Measurements from ENCODE around the gene NAT16. TPM values are rescaled to one million over a fixed set of nuclear protein-coding genes. Genes with fewer than 3 reads are reported as not detected.

The NAT16 gene
- total and polyA plus RNA-seq, 9 of the 15 experiments (the other 6 are each of a cell fraction or from before 2014, with no cell fraction given): 0.04 TPM; not detected in 8

GRCh38 chr7:101186194-101186593 lies 6.1 kb upstream of the NAT16 start (continued):
- TF ChIP-seq BACH1 (tag; IDR thresholded peaks at IDR 0.05): no peak
- no peak for TF ChIP-seq RFX5 (IDR thresholded peaks at IDR 0.05; ENCODE audit: low read depth, low read length)
- TF ChIP-seq MAFF (IDR thresholded peaks at IDR 0.05; ENCODE audit: low read length): no peak
- TF ChIP-seq, protein P1, sequence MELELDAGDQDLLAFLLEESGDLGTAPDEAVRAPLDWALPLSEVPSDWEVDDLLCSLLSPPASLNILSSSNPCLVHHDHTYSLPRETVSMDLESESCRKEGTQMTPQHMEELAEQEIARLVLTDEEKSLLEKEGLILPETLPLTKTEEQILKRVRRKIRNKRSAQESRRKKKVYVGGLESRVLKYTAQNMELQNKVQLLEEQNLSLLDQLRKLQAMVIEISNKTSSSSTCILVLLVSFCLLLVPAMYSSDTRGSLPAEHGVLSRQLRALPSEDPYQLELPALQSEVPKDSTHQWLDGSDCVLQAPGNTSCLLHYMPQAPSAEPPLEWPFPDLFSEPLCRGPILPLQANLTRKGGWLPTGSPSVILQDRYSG (tag; conservative IDR thresholded peaks at IDR 0.05; ENCODE audit: low read depth): no peak
- TF ChIP-seq ARID1B (IDR thresholded peaks at IDR 0.05): 0 out of 2 replicates have a peak, but pooled peaks have one; percentile 11
- TF ChIP-seq ZNF445 (CRISPR knock-in tag; IDR thresholded peaks at IDR 0.05; ENCODE audit: low read depth): no peak
- TF ChIP-seq ADNP (tag; IDR thresholded peaks at IDR 0.05): 0 out of 2 replicates have a peak, but pooled peaks have one; percentile 23
- TF ChIP-seq, protein P2, sequence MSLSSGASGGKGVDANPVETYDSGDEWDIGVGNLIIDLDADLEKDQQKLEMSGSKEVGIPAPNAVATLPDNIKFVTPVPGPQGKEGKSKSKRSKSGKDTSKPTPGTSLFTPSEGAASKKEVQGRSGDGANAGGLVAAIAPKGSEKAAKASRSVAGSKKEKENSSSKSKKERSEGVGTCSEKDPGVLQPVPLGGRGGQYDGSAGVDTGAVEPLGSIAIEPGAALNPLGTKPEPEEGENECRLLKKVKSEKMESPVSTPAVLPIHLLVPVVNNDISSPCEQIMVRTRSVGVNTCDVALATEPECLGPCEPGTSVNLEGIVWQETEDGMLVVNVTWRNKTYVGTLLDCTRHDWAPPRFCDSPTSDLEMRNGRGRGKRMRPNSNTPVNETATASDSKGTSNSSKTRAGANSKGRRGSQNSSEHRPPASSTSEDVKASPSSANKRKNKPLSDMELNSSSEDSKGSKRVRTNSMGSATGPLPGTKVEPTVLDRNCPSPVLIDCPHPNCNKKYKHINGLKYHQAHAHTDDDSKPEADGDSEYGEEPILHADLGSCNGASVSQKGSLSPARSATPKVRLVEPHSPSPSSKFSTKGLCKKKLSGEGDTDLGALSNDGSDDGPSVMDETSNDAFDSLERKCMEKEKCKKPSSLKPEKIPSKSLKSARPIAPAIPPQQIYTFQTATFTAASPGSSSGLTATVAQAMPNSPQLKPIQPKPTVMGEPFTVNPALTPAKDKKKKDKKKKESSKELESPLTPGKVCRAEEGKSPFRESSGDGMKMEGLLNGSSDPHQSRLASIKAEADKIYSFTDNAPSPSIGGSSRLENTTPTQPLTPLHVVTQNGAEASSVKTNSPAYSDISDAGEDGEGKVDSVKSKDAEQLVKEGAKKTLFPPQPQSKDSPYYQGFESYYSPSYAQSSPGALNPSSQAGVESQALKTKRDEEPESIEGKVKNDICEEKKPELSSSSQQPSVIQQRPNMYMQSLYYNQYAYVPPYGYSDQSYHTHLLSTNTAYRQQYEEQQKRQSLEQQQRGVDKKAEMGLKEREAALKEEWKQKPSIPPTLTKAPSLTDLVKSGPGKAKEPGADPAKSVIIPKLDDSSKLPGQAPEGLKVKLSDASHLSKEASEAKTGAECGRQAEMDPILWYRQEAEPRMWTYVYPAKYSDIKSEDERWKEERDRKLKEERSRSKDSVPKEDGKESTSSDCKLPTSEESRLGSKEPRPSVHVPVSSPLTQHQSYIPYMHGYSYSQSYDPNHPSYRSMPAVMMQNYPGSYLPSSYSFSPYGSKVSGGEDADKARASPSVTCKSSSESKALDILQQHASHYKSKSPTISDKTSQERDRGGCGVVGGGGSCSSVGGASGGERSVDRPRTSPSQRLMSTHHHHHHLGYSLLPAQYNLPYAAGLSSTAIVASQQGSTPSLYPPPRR (CRISPR knock-in tag; IDR thresholded peaks at IDR 0.05; ENCODE audit: borderline replicate concordance): no peak
- no peak for TF ChIP-seq COPS2 (conservative IDR thresholded peaks at IDR 0.05)
- no peak for TF ChIP-seq NR2C2 (CRISPR knock-in tag; IDR thresholded peaks at IDR 0.05)
- peak; percentile 52; the same call in 1 of the 2 replicates for TF ChIP-seq NR2C2 (tag; IDR thresholded peaks at IDR 0.05)
- peak; percentile 92 for TF ChIP-seq ZKSCAN1 (IDR thresholded peaks at IDR 0.05; ENCODE audit: low read depth, low read length)
- TF ChIP-seq CHD2 (IDR thresholded peaks at IDR 0.05; ENCODE audit: low read depth, low read length): no peak
- no peak for TF ChIP-seq STAT5A (IDR thresholded peaks at IDR 0.05; ENCODE audit: borderline replicate concordance, low read length)
- no peak for TF ChIP-seq ZEB2 (IDR thresholded peaks at IDR 0.05)
- TF ChIP-seq ZNF239 (CRISPR knock-in tag; IDR thresholded peaks at IDR 0.05): no peak
